GM21515 (cell line): ENCODE results near the gene TXN.

Source experiments
- ATAC-seq: cut with Tn5 transposase; IDR thresholded peaks from one replicate; pipeline ENCODE4 v1.9.1; 2021; ENCODE audit not compliant: unreplicated experiment

Gene TXN

GRCh38 chr9:110256380-110257096 lies at the start of gene TXN:
Gene TXN (minus strand): TSS chr9:110256507. CDS start chr9:110256435, 72 bp downstream.
- peak; percentile 73 for ATAC-seq

GRCh38 chr9:110303133-110303532 lies 46.8 kb upstream of the TXN start:
- ATAC-seq = no peak

DNA sequence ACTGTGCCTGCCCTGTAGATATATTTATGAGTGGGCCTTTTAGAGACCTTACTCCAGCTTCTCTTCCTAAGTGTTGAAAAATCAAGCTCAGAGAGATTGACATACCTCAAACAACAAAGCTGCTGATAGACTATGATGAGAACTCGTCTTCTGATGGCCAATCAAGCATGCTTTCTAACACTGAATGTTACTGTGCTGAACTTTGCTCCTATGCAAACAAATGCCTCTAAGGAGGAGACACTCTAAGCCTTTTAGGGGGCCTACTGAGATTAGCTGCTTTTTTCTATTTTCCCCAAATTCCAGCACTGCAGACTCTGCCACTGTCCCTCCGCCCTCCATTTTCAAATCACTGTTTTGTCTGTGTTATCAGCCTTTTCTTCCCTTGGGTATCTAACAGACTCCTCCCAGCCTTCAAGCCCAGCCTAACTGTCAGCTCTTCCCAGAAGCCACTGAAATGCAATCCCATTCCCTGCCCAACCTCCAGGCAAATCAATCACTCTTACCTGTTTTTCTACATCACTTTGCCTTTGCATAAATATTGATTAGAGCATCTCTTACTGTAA lies 41.8 kb upstream of the TXN start:
- no peak for ATAC-seq

- no peak for ATAC-seq
These were observed 36.9 kb upstream of the TXN start for GRCh38 chr9:110293248-110293647.

- no peak for ATAC-seq
These were observed 35.7 kb upstream of the TXN start for GRCh38 chr9:110291921-110292557.

- ATAC-seq = no peak
These were observed 33.7 kb upstream of the TXN start for GRCh38 chr9:110290001-110290400.

- no peak for ATAC-seq
These were observed 32.2 kb upstream of the TXN start for GRCh38 chr9:110288503-110288902.

GRCh38 chr9:110287289-110287680 lies 31.0 kb upstream of the TXN start:
- no peak for ATAC-seq

- ATAC-seq = no peak
These were observed 28.0 kb upstream of the TXN start for GRCh38 chr9:110284211-110284844.

DNA sequence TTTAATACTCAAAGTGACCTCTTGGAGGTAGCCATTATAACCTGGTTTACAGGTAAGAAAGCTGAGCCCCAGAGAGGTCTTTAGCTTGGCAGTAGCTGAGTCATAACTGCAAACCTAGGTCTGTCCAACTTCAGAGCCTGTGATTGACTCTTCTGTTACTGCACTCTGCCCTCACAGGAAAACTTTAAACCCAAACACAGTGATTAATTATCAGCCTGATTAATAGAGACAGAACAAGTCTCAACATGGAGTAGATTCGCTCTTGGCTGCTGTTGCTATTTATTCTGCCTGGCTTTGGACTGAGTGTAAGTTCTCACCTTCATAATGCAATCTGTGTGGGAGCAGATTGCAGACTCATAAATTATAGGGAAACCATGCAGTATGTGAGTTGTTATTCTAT lies 27.4 kb upstream of the TXN start:
- no peak for ATAC-seq

GRCh38 chr9:110282739-110283081 lies 26.4 kb upstream of the TXN start:
- ATAC-seq = no peak

GRCh38 chr9:110282018-110282738 lies 25.9 kb upstream of the TXN start:
- ATAC-seq = no peak

DNA sequence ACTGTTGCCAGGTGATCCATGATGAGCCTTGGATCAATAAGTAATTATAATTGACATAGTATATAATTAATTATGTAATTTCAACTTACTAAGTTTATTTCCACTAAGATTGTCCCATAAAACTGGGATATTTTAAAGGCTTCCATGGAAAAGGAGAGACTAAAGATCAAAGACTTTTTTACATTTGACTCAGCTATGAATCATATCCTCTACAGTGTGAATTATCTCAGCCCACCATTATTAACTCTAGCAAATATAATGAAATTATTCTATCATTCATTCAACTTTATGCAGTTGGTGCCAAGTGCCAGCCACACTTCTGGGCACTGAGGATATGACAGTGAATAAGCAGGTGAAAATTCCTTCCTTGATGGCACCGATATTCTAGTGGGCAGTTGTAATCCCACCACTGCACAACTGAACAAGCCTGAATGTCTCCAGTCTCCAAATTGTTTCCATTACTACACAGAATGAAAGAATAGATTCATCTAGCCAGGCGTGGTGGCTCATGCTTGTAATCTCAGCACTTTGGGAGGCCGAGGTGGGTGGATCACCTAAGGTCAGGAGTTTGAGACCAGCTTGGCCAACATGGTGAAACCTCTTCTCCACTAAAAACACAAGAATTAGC lies 21.9 kb upstream of the TXN start:
- no peak for ATAC-seq

GRCh38 chr9:110276781-110277180 lies 20.5 kb upstream of the TXN start:
- ATAC-seq = no peak

- ATAC-seq = no peak
These were observed 14.1 kb upstream of the TXN start for GRCh38 chr9:110270211-110270995.

GRCh38 chr9:110266795-110267194 lies 10.5 kb upstream of the TXN start:
- no peak for ATAC-seq

- no peak for ATAC-seq
These were observed 5.3 kb upstream of the TXN start for GRCh38 chr9:110261632-110262031.

- no peak for ATAC-seq
These were observed 4.6 kb upstream of the TXN start for GRCh38 chr9:110260911-110261310.

DNA sequence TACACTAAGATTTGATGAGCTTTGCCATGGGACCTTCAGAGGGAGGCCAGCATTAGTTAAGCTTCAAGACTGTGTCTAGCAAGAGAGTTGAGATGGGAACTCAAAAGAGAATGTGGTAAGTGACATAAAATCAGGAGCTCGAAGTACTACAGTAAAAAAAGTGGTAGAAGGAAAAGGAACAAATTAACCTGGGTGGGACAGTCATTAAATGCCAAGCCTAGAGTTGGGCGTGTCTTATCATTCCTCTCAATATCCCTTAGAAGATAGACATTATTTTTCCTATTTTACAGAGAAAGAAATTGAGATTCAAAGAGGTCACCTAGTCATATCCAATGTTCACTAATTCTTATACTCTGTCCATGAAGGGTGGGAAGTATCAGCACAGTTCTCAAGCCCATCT lies 3.3 kb upstream of the TXN start:
- no peak for ATAC-seq

DNA sequence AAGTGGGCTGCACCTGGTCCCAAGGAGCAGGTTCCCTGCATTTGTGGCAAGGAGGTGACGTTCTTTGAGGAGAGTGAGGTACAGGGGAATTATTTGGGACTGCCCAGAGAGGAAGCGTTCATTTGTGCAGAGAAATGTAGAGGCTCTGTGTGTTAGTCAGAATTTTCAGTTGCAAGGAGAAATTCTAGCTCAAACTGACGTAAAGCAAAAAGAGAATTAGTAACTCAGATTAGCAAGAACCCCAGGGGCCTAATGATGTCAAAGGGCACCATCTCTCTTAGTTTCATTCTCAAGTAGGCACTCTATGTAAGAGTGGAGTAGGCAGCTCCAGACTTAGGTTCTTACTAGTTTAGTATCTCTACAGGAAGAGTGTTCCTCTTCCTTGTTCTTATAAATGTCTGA lies 2.4 kb upstream of the TXN start:
- ATAC-seq = no peak
